Measurements from ENCODE around the gene APOD.

Gene APOD

GRCh38 chr3:195578565-195578964 is 5.2 kb downstream of the APOD start:
- H3F3A ChIP-seq (ENCODE audit: insufficient read depth, low read length), result no peaks in the 10 kb centered on the region

GRCh38 chr3:195577645-195578177 is 6.0 kb downstream of the APOD start:
- H2AFZ ChIP-seq (ENCODE audit: low read length), result no peak overlapping the region
- TF ChIP-seq, protein P1, sequence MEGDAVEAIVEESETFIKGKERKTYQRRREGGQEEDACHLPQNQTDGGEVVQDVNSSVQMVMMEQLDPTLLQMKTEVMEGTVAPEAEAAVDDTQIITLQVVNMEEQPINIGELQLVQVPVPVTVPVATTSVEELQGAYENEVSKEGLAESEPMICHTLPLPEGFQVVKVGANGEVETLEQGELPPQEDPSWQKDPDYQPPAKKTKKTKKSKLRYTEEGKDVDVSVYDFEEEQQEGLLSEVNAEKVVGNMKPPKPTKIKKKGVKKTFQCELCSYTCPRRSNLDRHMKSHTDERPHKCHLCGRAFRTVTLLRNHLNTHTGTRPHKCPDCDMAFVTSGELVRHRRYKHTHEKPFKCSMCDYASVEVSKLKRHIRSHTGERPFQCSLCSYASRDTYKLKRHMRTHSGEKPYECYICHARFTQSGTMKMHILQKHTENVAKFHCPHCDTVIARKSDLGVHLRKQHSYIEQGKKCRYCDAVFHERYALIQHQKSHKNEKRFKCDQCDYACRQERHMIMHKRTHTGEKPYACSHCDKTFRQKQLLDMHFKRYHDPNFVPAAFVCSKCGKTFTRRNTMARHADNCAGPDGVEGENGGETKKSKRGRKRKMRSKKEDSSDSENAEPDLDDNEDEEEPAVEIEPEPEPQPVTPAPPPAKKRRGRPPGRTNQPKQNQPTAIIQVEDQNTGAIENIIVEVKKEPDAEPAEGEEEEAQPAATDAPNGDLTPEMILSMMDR (IDR thresholded peaks at IDR 0.05; ENCODE audit: low read length), result no peak
- TF ChIP-seq EZH2phosphoT487 (IDR thresholded peaks at IDR 0.05; ENCODE audit: low read length) (no peak), EZH2 (optimal IDR thresholded peaks at IDR 0.05; ENCODE audit: low read depth, low read length) (no peak)
- H3K4me3 ChIP-seq (ENCODE audit: low read length), result no peak overlapping the region
- no peak overlapping the region for H3K4me2 ChIP-seq (ENCODE audit: low read depth, low read length)
- H3K9ac ChIP-seq (ENCODE audit: low read length), result no peak overlapping the region
- no peaks in the 10 kb centered on the region for H3K79me2 ChIP-seq (ENCODE audit: low read length)
- no peaks in the 10 kb centered on the region for H3F3A ChIP-seq (ENCODE audit: insufficient read depth, low read length)
- H3K9me2 ChIP-seq (replicated peaks; ENCODE audit: insufficient read depth, low read length), result no peaks in the 10 kb centered on the region
- DNase-seq, result no peak
- H3K27me3 ChIP-seq (replicated peaks; ENCODE audit: insufficient read depth, low read length), result no peaks in the 10 kb centered on the region
- no peak overlapping the region for H3K27ac ChIP-seq (ENCODE audit: low read length)
- no peaks in the 10 kb centered on the region for H3K36me3 ChIP-seq (replicated peaks; ENCODE audit: insufficient read depth, low read length)
- H3K9me3 ChIP-seq (replicated peaks; ENCODE audit: insufficient read depth, low read length), result no peaks in the 10 kb centered on the region
- no peaks in the 10 kb centered on the region for H4K20me1 ChIP-seq (ENCODE audit: insufficient read depth, low read length)
- H3K4me1 ChIP-seq (ENCODE audit: low read length), result no peaks in the 10 kb centered on the region

More at GRCh38 chr3:195578565-195578964, 5.2 kb downstream of the APOD start:
- H3K4me3 ChIP-seq (ENCODE audit: low read length), result no peak overlapping the region
- H3K36me3 ChIP-seq (replicated peaks; ENCODE audit: insufficient read depth, low read length), result no peaks in the 10 kb centered on the region
- H3K4me1 ChIP-seq (ENCODE audit: low read length), result no peaks in the 10 kb centered on the region
- TF ChIP-seq EZH2 (optimal IDR thresholded peaks at IDR 0.05; ENCODE audit: low read depth, low read length), result no peak
- TF ChIP-seq, protein P1 (IDR thresholded peaks at IDR 0.05; ENCODE audit: low read length), result no peak
- TF ChIP-seq EZH2phosphoT487 (IDR thresholded peaks at IDR 0.05; ENCODE audit: low read length), result no peak
- no peak overlapping the region for H2AFZ ChIP-seq (ENCODE audit: low read length)
- no peak for DNase-seq
- no peak overlapping the region for H3K9ac ChIP-seq (ENCODE audit: low read length)
- no peaks in the 10 kb centered on the region for H3K79me2 ChIP-seq (ENCODE audit: low read length)
- H3K27ac ChIP-seq (ENCODE audit: low read length), result no peak overlapping the region
- no peaks in the 10 kb centered on the region for H4K20me1 ChIP-seq (ENCODE audit: insufficient read depth, low read length)
- no peak overlapping the region for H3K4me2 ChIP-seq (ENCODE audit: low read depth, low read length)
- no peaks in the 10 kb centered on the region for H3K9me3 ChIP-seq (replicated peaks; ENCODE audit: insufficient read depth, low read length)
- no peaks in the 10 kb centered on the region for H3K27me3 ChIP-seq (replicated peaks; ENCODE audit: insufficient read depth, low read length)
- no peaks in the 10 kb centered on the region for H3K9me2 ChIP-seq (replicated peaks; ENCODE audit: insufficient read depth, low read length)

DNA sequence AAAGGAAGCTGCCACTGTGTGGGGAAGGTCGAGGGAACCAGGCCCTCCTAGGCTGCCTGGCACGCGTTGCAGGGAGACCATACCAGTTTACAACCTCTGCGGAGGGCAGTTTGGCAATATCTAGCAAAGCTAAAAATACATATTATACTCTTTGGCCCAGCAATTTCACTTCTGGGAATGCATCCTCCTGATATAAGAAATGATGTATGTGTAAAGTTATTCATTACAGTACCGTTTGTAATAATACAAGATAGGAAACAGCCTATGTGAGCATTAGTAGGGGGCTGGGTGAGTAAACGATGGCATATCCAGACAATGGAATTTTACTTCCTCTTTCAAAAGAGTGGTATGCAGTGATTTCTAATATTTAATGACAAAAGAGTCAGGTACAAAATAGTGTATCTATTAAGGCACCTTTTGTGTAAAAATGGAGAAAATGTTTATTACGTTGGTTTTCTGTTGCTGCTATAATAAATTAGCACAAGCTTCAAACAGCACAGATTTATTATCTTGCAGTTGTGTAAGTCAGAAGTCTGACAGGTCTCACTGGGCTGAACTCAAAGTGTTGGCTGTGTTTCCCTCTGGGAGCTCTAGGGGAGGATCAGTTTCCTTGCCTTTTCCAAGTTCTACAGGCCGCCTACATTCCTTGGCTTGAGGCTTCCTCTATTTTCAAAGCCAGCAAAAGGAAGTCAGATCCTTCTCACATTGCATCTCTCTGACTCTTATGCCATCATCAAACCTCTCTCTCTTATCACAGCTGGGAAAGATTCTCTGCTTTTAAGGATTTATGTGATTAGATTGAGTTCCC is 9.0 kb downstream of the APOD start:
- H3K4me2 ChIP-seq (ENCODE audit: low read depth, low read length), result no peak overlapping the region
- H3K4me1 ChIP-seq (ENCODE audit: low read length), result no peaks in the 10 kb centered on the region
- H3K9ac ChIP-seq (ENCODE audit: low read length), result no peak overlapping the region
- no peak for DNase-seq
- no peaks in the 10 kb centered on the region for H3K27me3 ChIP-seq (replicated peaks; ENCODE audit: insufficient read depth, low read length)
- no peaks in the 10 kb centered on the region for H3K9me2 ChIP-seq (replicated peaks; ENCODE audit: insufficient read depth, low read length)
- no peak overlapping the region for H2AFZ ChIP-seq (ENCODE audit: low read length)
- H3K79me2 ChIP-seq (ENCODE audit: low read length), result no peaks in the 10 kb centered on the region
- H3F3A ChIP-seq (ENCODE audit: insufficient read depth, low read length), result no peaks in the 10 kb centered on the region
- H3K36me3 ChIP-seq (replicated peaks; ENCODE audit: insufficient read depth, low read length), result no peaks in the 10 kb centered on the region
- TF ChIP-seq EZH2 (optimal IDR thresholded peaks at IDR 0.05; ENCODE audit: low read depth, low read length) (no peak), EZH2phosphoT487 (IDR thresholded peaks at IDR 0.05; ENCODE audit: low read length) (no peak)
- TF ChIP-seq, protein P1 (IDR thresholded peaks at IDR 0.05; ENCODE audit: low read length), result no peak
- no peak overlapping the region for H3K27ac ChIP-seq (ENCODE audit: low read length)
- no peaks in the 10 kb centered on the region for H4K20me1 ChIP-seq (ENCODE audit: insufficient read depth, low read length)
- H3K4me3 ChIP-seq (ENCODE audit: low read length), result no peak overlapping the region
- H3K9me3 ChIP-seq (replicated peaks; ENCODE audit: insufficient read depth, low read length), result no peaks in the 10 kb centered on the region

Data from MM.1S (cell line).